HG03108 (cell line): Measurements from ENCODE around the gene PIK3CD.

Source experiments
- ATAC-seq: cut with Tn5 transposase; IDR thresholded peaks from one replicate; pipeline ENCODE4 v1.9.1; 2021; ENCODE audit warnings: moderate library complexity; ENCODE audit not compliant: unreplicated experiment

PIK3CD gene

GRCh38 chr1:9716404-9717192 lies 65.1 kb downstream of the PIK3CD start:
- no peak for ATAC-seq

- ATAC-seq: peak; percentile 64
Observed at GRCh38 chr1:9717193-9718005, 65.9 kb downstream of the PIK3CD start.

- ATAC-seq: no peak
Observed at GRCh38 chr1:9718006-9718680, 66.6 kb downstream of the PIK3CD start.

- ATAC-seq: no peak
Observed at GRCh38 chr1:9719978-9720722, 68.6 kb downstream of the PIK3CD start.

GRCh38 chr1:9720785-9721605 lies 69.5 kb downstream of the PIK3CD start:
- ATAC-seq: no peak

GRCh38 chr1:9721606-9722377 lies 70.3 kb downstream of the PIK3CD start:
- ATAC-seq: no peak

- no peak for ATAC-seq
Observed at GRCh38 chr1:9722378-9722749, 70.8 kb downstream of the PIK3CD start.

GRCh38 chr1:9723068-9723805 lies 71.7 kb downstream of the PIK3CD start:
- ATAC-seq: no peak

GRCh38 chr1:9723926-9724325 lies 72.4 kb downstream of the PIK3CD start:
- no peak for ATAC-seq

- peak; percentile 74 for ATAC-seq
Observed at GRCh38 chr1:9724706-9725476, 73.4 kb downstream of the PIK3CD start.

- no peak for ATAC-seq
Observed at GRCh38 chr1:9726406-9726805, 74.9 kb downstream of the PIK3CD start.

GRCh38 chr1:9726905-9727595 lies 75.5 kb downstream of the PIK3CD start:
- ATAC-seq: no peak

- no peak for ATAC-seq
Observed at GRCh38 chr1:9728451-9729295, 77.1 kb downstream of the PIK3CD start.

- no peak for ATAC-seq
Observed at GRCh38 chr1:9729523-9729922, 78.0 kb downstream of the PIK3CD start.

GRCh38 chr1:9730096-9730901 lies 78.8 kb downstream of the PIK3CD start:
- ATAC-seq: no peak
